GM19099 (cell line): Measurements from ENCODE around the gene ZKSCAN4.
A peak's percentile ranks its signal among the peaks of the same experiment; 100 is the strongest.

Experiments
- POLR2A ChIP-seq: IDR thresholded peaks from 3 replicates; pipeline ENCODE4 v1.6.1; 2011; ENCODE audit warnings: low read depth; ENCODE audit not compliant: insufficient read length; ENCODE audit errors: extremely low read depth

Gene ZKSCAN4

GRCh38 chr6:28263922-28264321 lies 11.9 kb upstream of the ZKSCAN4 start:
- no peak for TF ChIP-seq POLR2A

GRCh38 chr6:28258877-28259777 lies 7.1 kb upstream of the ZKSCAN4 start, which contains the start of gene NKAPL:
NKAPL (plus strand) TSS chr6:28259297; CDS start chr6:28259372, 75 bp downstream.
- TF ChIP-seq POLR2A = no peak

GRCh38 chr6:28257042-28257441 lies 5.0 kb upstream of the ZKSCAN4 start:
- no peak for TF ChIP-seq POLR2A

GRCh38 chr6:28254121-28254519 lies 2.1 kb upstream of the ZKSCAN4 start:
- TF ChIP-seq POLR2A = no peak

- TF ChIP-seq POLR2A = no peak
These were observed 434 bp downstream of the ZKSCAN4 start for GRCh38 chr6:28251661-28252008.

- TF ChIP-seq POLR2A = no peak
These were observed 1.3 kb downstream of the ZKSCAN4 start for GRCh38 chr6:28250747-28251146.

- no peak for TF ChIP-seq POLR2A
These were observed 3.2 kb downstream of the ZKSCAN4 start for GRCh38 chr6:28248916-28249315.

GRCh38 chr6:28245206-28245941 lies 6.7 kb downstream of the ZKSCAN4 start:
- TF ChIP-seq POLR2A = no peak

GRCh38 chr6:28243946-28244345 lies 8.1 kb downstream of the ZKSCAN4 start:
- TF ChIP-seq POLR2A = no peak

GRCh38 chr6:28240471-28240870 lies 11.6 kb downstream of the ZKSCAN4 start:
- no peak for TF ChIP-seq POLR2A

- no peak for TF ChIP-seq POLR2A
These were observed 12.4 kb downstream of the ZKSCAN4 start for GRCh38 chr6:28239636-28240035.

GRCh38 chr6:28235912-28236452 lies 16.1 kb downstream of the ZKSCAN4 start:
- no peak for TF ChIP-seq POLR2A

- TF ChIP-seq POLR2A = no peak
These were observed 19.3 kb downstream of the ZKSCAN4 start for GRCh38 chr6:28232785-28233184.

- TF ChIP-seq POLR2A = no peak
These were observed 25.6 kb downstream of the ZKSCAN4 start for GRCh38 chr6:28226460-28226859.

- TF ChIP-seq POLR2A = peak; percentile 85
These were observed 26.8 kb downstream of the ZKSCAN4 start, which contains the start of gene ZSCAN9 for GRCh38 chr6:28225056-28225834. ZSCAN9 (plus strand) TSS chr6:28225275; CDS start chr6:28227085, 1,810 bp downstream.
